Smooth muscle cell (in vitro differentiated cells): ENCODE results near the gene DGUOK. TPM values are rescaled to one million over a fixed set of nuclear protein-coding genes. Genes with fewer than 3 reads are reported as not detected.
"Not testable (repeated sequence)": the region's sequence is repeated elsewhere in the genome, so short reads cannot be mapped to it uniquely, and the experiment has no call there.

Source experiments
- DNase-seq: peaks from one replicate; lab custom pipeline; 2025; ENCODE audit not compliant: unreplicated experiment; lab: John Stamatoyannopoulos, UW
- H2AFZ ChIP-seq: fragments of 200-600 bp; sonication (generic); 2 replicates; pipeline ENCODE4 v1.6.0; 2016; ENCODE audit warnings: antibody characterized with exemption, low read depth, mild to moderate bottlenecking
- H3F3A ChIP-seq: fragments of 200-600 bp; sonication (generic); 2 replicates; pipeline ENCODE4 v1.6.0; 2017; ENCODE audit warnings: antibody characterized with exemption, low read depth
- H3K27ac ChIP-seq: fragments of 200-600 bp; sonication (generic); 2 replicates; pipeline ENCODE4 v1.5.1; 2016; ENCODE audit warnings: low read depth, mild to moderate bottlenecking
- H3K27me3 ChIP-seq: fragments of 200-600 bp; sonication (generic); 2 replicates; pipeline ENCODE4 v1.6.1; 2016; ENCODE audit warnings: low read depth, mild to moderate bottlenecking
- H3K36me3 ChIP-seq: fragments of 200-600 bp; sonication (generic); 2 replicates; pipeline ENCODE4 v1.5.1; 2016; ENCODE audit warnings: low read depth
- H3K4me1 ChIP-seq: fragments of 200-600 bp; sonication (generic); 2 replicates; pipeline ENCODE4 v1.5.1; 2016; ENCODE audit warnings: low read depth
- H3K4me2 ChIP-seq: fragments of 200-600 bp; sonication (generic); 2 replicates; pipeline ENCODE4 v1.6.0; 2016; ENCODE audit warnings: mild to moderate bottlenecking
- H3K4me3 ChIP-seq: fragments of 200-600 bp; sonication (generic); 2 replicates; pipeline ENCODE4 v1.5.1; 2016; ENCODE audit warnings: mild to moderate bottlenecking
- H3K79me2 ChIP-seq: fragments of 200-600 bp; sonication (generic); 2 replicates; pipeline ENCODE4 v1.6.0; 2016; ENCODE audit warnings: low read depth, mild to moderate bottlenecking
- H3K9ac ChIP-seq: fragments of 200-600 bp; sonication (generic); 2 replicates; pipeline ENCODE4 v1.6.0; 2016; ENCODE audit warnings: low read depth
- H3K9me3 ChIP-seq: fragments of 200-600 bp; sonication (generic); replicated peaks from 2 replicates; pipeline ENCODE4 v1.5.1; 2016; ENCODE audit warnings: low read depth
- H4K20me1 ChIP-seq: fragments of 200-600 bp; sonication (generic); 2 replicates; pipeline ENCODE4 v1.6.0; 2016; ENCODE audit warnings: low read depth
- WGBS: methylation state at CpG from one replicate; pipeline ENCODE4 v1.1.7; 2016; ENCODE audit warnings: low lambda C conversion rate; 5-methylcytosine and 5-hydroxymethylcytosine counted together
- polyA plus RNA-seq: library from polyadenylated mRNA; unstranded; fragments of >200 nt; fragmentation: Nextera tagmentation; extraction: Ambion mirVana; gene quantifications from 2 replicates; pipeline ENCODE4 v1.2.1, GENCODE V29; 2016
- total RNA-seq: library from RNA; depleted of rRNA; stranded (reverse); fragments of >200 nt; gene quantifications from 2 replicates; pipeline ENCODE4 v1.2.3, GENCODE V29; 2014
- TF ChIP-seq, protein P1 (sequence below): fragments of 200-600 bp; sonication (generic); IDR thresholded peaks from 2 replicates; pipeline ENCODE4 v1.5.1; 2017; ENCODE audit warnings: borderline replicate concordance, mild to moderate bottlenecking, antibody characterized with exemption; ENCODE audit not compliant: insufficient read depth, poor library complexity, severe bottlenecking

DGUOK gene
- total and polyA plus RNA-seq, 2 experiments from 2014 or later = 112 to 154 TPM

DNA sequence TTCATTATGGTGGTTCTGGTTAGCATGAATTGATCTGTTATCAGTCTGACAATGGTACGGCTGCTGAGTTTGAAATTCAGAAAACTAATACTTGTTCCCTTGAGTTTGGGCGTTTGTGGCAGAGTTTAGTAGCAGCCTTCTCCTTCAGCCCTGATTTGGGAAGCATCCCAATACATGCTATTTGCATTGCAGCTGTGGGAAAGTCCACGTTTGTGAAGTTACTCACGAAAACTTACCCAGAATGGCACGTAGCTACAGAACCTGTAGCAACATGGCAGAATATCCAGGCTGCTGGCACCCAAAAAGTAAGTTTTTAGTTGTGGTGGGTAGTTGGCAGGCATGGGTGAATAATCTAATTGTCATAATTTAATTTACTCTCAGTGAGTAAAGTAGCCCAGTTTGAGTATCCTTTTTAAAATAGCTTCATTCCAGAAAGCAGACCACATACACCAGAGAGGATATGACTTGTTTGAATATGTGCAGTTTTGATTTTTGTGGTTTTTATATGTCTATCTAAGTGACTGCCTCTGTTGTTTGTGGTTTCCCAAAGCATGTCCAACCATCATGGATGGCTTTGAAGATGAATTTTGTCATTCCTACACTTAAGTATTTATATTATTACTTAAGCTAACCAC is 12.2 kb downstream of the DGUOK start:
- Histone ChIP-seq H4K20me1 (peaks cover 100% of the 10 kb centered on the region), H3K9me3 (no peaks in the 10 kb centered on the region), H2AFZ (no peak overlapping the region), H3K4me2 (peak overlapping the region; percentile 40), H3K4me3 (no peak overlapping the region), H3K79me2 (peaks cover 82% of the 10 kb centered on the region), H3F3A (no peaks in the 10 kb centered on the region), H3K9ac (no peak overlapping the region), H3K36me3 (no peaks in the 10 kb centered on the region), H3K27me3 (no peaks in the 10 kb centered on the region), H3K27ac (peak overlapping the region; percentile 64), H3K4me1 (peaks cover 14% of the 10 kb centered on the region)
- 75% methylated on average over 5 of the region's 5 CpGs for WGBS
- TF ChIP-seq, protein P1, sequence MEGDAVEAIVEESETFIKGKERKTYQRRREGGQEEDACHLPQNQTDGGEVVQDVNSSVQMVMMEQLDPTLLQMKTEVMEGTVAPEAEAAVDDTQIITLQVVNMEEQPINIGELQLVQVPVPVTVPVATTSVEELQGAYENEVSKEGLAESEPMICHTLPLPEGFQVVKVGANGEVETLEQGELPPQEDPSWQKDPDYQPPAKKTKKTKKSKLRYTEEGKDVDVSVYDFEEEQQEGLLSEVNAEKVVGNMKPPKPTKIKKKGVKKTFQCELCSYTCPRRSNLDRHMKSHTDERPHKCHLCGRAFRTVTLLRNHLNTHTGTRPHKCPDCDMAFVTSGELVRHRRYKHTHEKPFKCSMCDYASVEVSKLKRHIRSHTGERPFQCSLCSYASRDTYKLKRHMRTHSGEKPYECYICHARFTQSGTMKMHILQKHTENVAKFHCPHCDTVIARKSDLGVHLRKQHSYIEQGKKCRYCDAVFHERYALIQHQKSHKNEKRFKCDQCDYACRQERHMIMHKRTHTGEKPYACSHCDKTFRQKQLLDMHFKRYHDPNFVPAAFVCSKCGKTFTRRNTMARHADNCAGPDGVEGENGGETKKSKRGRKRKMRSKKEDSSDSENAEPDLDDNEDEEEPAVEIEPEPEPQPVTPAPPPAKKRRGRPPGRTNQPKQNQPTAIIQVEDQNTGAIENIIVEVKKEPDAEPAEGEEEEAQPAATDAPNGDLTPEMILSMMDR = no peak
- DNase-seq = no peak

DNA sequence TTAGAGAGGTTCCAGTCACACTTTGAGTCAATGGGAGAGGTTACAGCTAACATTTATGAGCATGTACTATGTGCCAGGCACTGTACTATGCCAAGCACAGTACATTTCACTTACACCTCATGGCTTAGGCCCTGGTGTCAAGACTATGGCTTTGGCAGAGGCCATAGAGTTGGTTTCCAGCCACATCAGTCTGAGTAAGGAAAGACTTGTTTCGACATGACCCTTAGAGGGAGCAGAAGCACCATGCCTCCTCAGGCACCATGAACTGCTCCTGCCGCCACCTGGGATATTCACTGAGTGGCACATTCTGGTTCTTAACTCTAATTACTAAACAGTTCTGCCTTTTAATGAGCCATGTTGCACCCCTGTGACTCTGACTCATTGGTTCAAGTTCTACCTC is 12.7 kb downstream of the DGUOK start:
- Histone ChIP-seq H2AFZ (no peak overlapping the region), H3K9ac (no peak overlapping the region), H3K4me3 (no peak overlapping the region), H3K9me3 (no peaks in the 10 kb centered on the region), H3K4me1 (peaks cover 14% of the 10 kb centered on the region), H3K79me2 (peaks cover 82% of the 10 kb centered on the region), H3K27ac (peak overlapping the region; percentile 64), H3F3A (no peaks in the 10 kb centered on the region), H3K4me2 (peak overlapping the region; percentile 40), H4K20me1 (peaks cover 100% of the 10 kb centered on the region), H3K27me3 (no peaks in the 10 kb centered on the region), H3K36me3 (no peaks in the 10 kb centered on the region)
- TF ChIP-seq, protein P1 = no peak
- DNase-seq = no peak
- WGBS = 66% methylated on average over 2 of the region's 2 CpGs

DNA sequence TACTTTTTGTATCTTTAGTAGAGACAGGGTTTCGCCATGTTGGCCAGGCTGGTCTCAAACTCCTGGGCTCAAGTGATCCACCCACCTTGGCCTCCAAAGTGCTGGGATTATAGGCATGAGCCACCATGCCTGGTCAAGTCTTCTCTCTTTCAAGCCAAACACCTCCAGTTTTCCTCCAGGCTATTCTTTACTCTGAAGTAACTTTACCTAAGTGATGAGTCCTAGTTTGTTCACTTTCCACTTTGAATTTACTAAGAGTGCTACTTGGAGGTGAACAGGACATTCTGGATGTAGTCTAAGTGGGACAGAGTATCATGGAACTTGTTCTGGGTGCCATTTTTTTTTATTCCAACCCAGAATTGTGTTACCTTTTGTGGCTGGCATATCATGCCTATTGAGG is 13.4 kb downstream of the DGUOK start:
- not testable (repeated sequence) for H3K36me3 ChIP-seq, H3K9ac ChIP-seq, H2AFZ ChIP-seq, H3K9me3 ChIP-seq, H3K4me3 ChIP-seq, H3K4me2 ChIP-seq, H3K27me3 ChIP-seq, H3F3A ChIP-seq, DNase-seq
- Histone ChIP-seq H3K4me1 (peaks cover 14% of the 10 kb centered on the region), H4K20me1 (peaks cover 100% of the 10 kb centered on the region), H3K79me2 (peaks cover 82% of the 10 kb centered on the region), H3K27ac (peak overlapping the region; percentile 64)
- WGBS = 100% methylated on average over 1 of the region's 1 CpG

DNA sequence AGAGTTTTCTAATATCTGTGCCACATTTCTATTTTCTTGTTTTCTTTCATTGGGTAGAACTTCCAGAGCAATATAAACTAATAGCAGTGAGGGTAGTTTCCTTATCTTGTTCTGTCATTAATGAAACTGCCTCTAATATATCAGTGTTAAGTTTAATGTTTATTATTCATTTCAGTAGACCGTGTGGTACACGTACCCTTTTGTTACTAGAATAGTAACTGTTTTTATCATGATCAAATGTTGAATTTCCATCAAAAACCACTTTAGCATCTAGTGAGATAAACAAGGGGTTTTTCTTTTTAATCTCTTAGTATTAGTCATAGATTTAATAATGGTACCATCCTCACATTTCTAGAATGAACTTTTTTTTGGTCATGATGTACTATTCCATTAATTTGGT is 16.0 kb downstream of the DGUOK start:
- Histone ChIP-seq H3K4me3 (no peak overlapping the region), H4K20me1 (peaks cover 100% of the 10 kb centered on the region), H2AFZ (no peak overlapping the region), H3K27me3 (no peaks in the 10 kb centered on the region), H3K4me2 (no peak overlapping the region), H3K79me2 (peaks cover 72% of the 10 kb centered on the region), H3K27ac (no peak overlapping the region), H3K4me1 (peaks cover 14% of the 10 kb centered on the region), H3F3A (no peaks in the 10 kb centered on the region), H3K9me3 (no peaks in the 10 kb centered on the region), H3K9ac (no peak overlapping the region), H3K36me3 (peaks cover 6% of the 10 kb centered on the region)
- no peak for DNase-seq
- TF ChIP-seq, protein P1 = no peak
- 68% methylated on average over 2 of the region's 2 CpGs for WGBS
